ENCODE measurements around the gene STAT3.
A peak's percentile ranks its signal among the peaks of the same experiment; 100 is the strongest.
"Not testable (repeated sequence)": the region's sequence is repeated elsewhere in the genome, so short reads cannot be mapped to it uniquely, and the experiment has no call there.

Gene STAT3

GRCh38 chr17:42399948-42400843, 12.0 kb upstream of the STAT3 start:
- Histone ChIP-seq H3K4me3 (ENCODE audit: low read depth in 1 of 2, low read length in 2 of 2) (no peak overlapping the region), H3K27ac (ENCODE audit: low read length) (no peak overlapping the region), H3K4me1 (ENCODE audit: insufficient read depth, low read length) (no peaks in the 10 kb centered on the region), H3K79me2 (ENCODE audit: insufficient read depth, low read length) (no peaks in the 10 kb centered on the region), H3K9ac (ENCODE audit: low read depth, low read length) (no peak overlapping the region), H3K36me3 (ENCODE audit: insufficient read depth, low read length) (no peaks in the 10 kb centered on the region), H4K20me1 (ENCODE audit: insufficient read depth, low read length) (no peaks in the 10 kb centered on the region), H3K4me2 (ENCODE audit: insufficient read depth, low read length) (no peak overlapping the region), H3K9me3 (ENCODE audit: insufficient read depth, low read length, severe bottlenecking) (no peaks in the 10 kb centered on the region), H3K27me3 (ENCODE audit: insufficient read depth, low read length, poor library complexity) (peaks cover 3% of the 10 kb centered on the region), H2AFZ (ENCODE audit: low read depth, low read length) (no peak overlapping the region)
- TF ChIP-seq EZH2 (IDR thresholded peaks at IDR 0.05; ENCODE audit: borderline replicate concordance, low read depth, low read length, severe bottlenecking) = no peak
- TF ChIP-seq CTCF (IDR thresholded peaks at IDR 0.05; ENCODE audit: borderline replicate concordance, extremely low read depth, low read length, poor library complexity, severe bottlenecking) = no peak
- ATAC-seq (ENCODE audit: insufficient read depth, low read depth) (peak; percentile 67; the same call in 2 of the 3 replicates), DNase-seq (no peak)

DNA sequence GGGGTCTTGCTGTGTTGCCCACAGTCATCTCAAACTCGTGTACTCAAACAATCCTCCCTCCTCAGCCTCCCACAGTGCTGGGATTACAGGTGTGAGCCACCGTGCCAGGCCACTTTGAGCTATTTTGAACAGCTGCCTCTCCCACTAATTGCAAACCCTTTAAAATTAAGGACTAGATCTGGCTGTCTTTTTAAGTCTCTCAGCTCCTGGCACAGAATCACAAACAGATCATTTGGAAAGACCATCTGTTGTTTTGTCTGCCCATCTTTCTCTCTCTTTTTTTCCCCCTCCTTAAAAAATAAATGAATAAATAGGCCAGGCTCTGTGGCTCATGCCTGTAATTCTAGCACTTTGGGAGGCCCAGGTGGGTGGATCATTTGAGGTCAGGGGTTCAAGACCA, 10.9 kb upstream of the STAT3 start:
- Histone ChIP-seq H3K36me3 (ENCODE audit: insufficient read depth, low read length) (no peaks in the 10 kb centered on the region), H4K20me1 (ENCODE audit: insufficient read depth, low read length) (no peaks in the 10 kb centered on the region), H3K27ac (ENCODE audit: low read length) (no peak overlapping the region), H3K27me3 (ENCODE audit: insufficient read depth, low read length, poor library complexity) (peaks cover 3% of the 10 kb centered on the region), H3K4me2 (ENCODE audit: insufficient read depth, low read length) (no peak overlapping the region), H3K79me2 (ENCODE audit: insufficient read depth, low read length) (no peaks in the 10 kb centered on the region), H3K4me3 (ENCODE audit: low read depth in 1 of 2, low read length in 2 of 2) (no peak overlapping the region), H3K9me3 (ENCODE audit: insufficient read depth, low read length, severe bottlenecking) (no peaks in the 10 kb centered on the region), H3K4me1 (ENCODE audit: insufficient read depth, low read length) (no peaks in the 10 kb centered on the region), H2AFZ (ENCODE audit: low read depth, low read length) (no peak overlapping the region), H3K9ac (ENCODE audit: low read depth, low read length) (no peak overlapping the region)
- TF ChIP-seq EZH2 (IDR thresholded peaks at IDR 0.05; ENCODE audit: borderline replicate concordance, low read depth, low read length, severe bottlenecking) (no peak), CTCF (IDR thresholded peaks at IDR 0.05; ENCODE audit: borderline replicate concordance, extremely low read depth, low read length, poor library complexity, severe bottlenecking) (no peak)
- no peak for ATAC-seq (ENCODE audit: insufficient read depth, low read depth)
- DNase-seq = no peak

GRCh38 chr17:42395601-42396000, 7.4 kb upstream of the STAT3 start:
- not testable (repeated sequence) for H3K9ac ChIP-seq (ENCODE audit: low read depth, low read length); H3K36me3 ChIP-seq (ENCODE audit: insufficient read depth, low read length); H3K9me3 ChIP-seq (ENCODE audit: insufficient read depth, low read length, severe bottlenecking); H3K27me3 ChIP-seq (ENCODE audit: insufficient read depth, low read length, poor library complexity); H3K79me2 ChIP-seq (ENCODE audit: insufficient read depth, low read length); ATAC-seq (ENCODE audit: insufficient read depth, low read depth); H3K4me3 ChIP-seq (ENCODE audit: low read depth in 1 of 2, low read length in 2 of 2); H4K20me1 ChIP-seq (ENCODE audit: insufficient read depth, low read length); H3K4me1 ChIP-seq (ENCODE audit: insufficient read depth, low read length); H2AFZ ChIP-seq (ENCODE audit: low read depth, low read length); DNase-seq; H3K27ac ChIP-seq (ENCODE audit: low read length); H3K4me2 ChIP-seq (ENCODE audit: insufficient read depth, low read length)

DNA sequence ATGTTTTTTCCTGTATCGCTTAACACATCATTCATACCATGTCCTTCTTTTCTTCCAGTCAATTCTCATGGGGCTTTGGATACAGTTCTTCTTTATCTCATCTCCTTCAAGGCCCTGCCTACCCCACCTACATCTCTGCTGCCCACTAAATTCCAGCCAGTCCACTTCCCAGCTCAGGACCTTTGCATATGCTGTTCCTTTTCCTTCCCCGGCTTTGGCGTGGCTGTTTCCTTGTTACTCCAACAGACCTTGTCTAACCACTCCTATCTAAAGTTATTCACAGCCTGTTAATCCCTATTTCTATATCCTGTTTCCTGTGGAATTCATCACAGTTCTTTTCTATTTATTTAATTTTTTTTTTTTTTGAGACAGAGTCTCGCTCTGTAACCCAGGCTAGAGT, 6.6 kb upstream of the STAT3 start:
- Histone ChIP-seq H3K4me1 (ENCODE audit: insufficient read depth, low read length) (no peaks in the 10 kb centered on the region), H3K79me2 (ENCODE audit: insufficient read depth, low read length) (no peaks in the 10 kb centered on the region), H4K20me1 (ENCODE audit: insufficient read depth, low read length) (no peaks in the 10 kb centered on the region), H3K9me3 (ENCODE audit: insufficient read depth, low read length, severe bottlenecking) (no peaks in the 10 kb centered on the region), H3K9ac (ENCODE audit: low read depth, low read length) (no peak overlapping the region), H3K36me3 (ENCODE audit: insufficient read depth, low read length) (no peaks in the 10 kb centered on the region), H2AFZ (ENCODE audit: low read depth, low read length) (no peak overlapping the region), H3K4me3 (ENCODE audit: low read depth in 1 of 2, low read length in 2 of 2) (no peak overlapping the region), H3K27me3 (ENCODE audit: insufficient read depth, low read length, poor library complexity) (no peaks in the 10 kb centered on the region), H3K27ac (ENCODE audit: low read length) (no peak overlapping the region), H3K4me2 (ENCODE audit: insufficient read depth, low read length) (no peak overlapping the region)
- TF ChIP-seq CTCF (IDR thresholded peaks at IDR 0.05; ENCODE audit: borderline replicate concordance, extremely low read depth, low read length, poor library complexity, severe bottlenecking) (no peak), EZH2 (IDR thresholded peaks at IDR 0.05; ENCODE audit: borderline replicate concordance, low read depth, low read length, severe bottlenecking) (no peak)
- no peak for ATAC-seq (ENCODE audit: insufficient read depth, low read depth)
- no peak for DNase-seq
